ENCODE data around the gene MAPKAPK2.

- TF ChIP-seq CTCF (IDR thresholded peaks at IDR 0.05): no peak
- no peak for TF ChIP-seq POLR2A (IDR thresholded peaks at IDR 0.05)
Measured at GRCh38 chr1:206685334-206685768, 646 bp downstream of the MAPKAPK2 start.
